ENCODE measurements around the gene SLC2A2. TPM values are rescaled to one million over a fixed set of nuclear protein-coding genes. Genes with fewer than 3 reads are reported as not detected.

The SLC2A2 gene
- total and polyA plus RNA-seq, 2 donors (not counting 1 experiment from before 2014, with no cell fraction given) = not detected

- H4K20me1 ChIP-seq (ENCODE audit: control insufficient read depth, extremely low read depth, insufficient read depth, low read length) = no peaks in the 10 kb centered on the region
- H3K79me2 ChIP-seq (ENCODE audit: control insufficient read depth, insufficient read depth, low read length) = no peaks in the 10 kb centered on the region
- no peak overlapping the region for H3K4me2 ChIP-seq (ENCODE audit: extremely low read depth, insufficient read depth, low read length)
- H3K9me3 ChIP-seq (ENCODE audit: control insufficient read depth, insufficient read depth, low read depth, low read length) = no peaks in the 10 kb centered on the region
- no peak overlapping the region for H3K4me3 ChIP-seq (replicated peaks in 1 of 4; ENCODE audit: control extremely low read depth in 1 of 4, insufficient read depth in 1 of 4, low read depth in 3 of 4, low read length in 4 of 4)
- no peak overlapping the region for H3K27ac ChIP-seq (ENCODE audit: insufficient read depth, low read length)
- DNase-seq (ENCODE audit: low read depth in 2 of 2) = peak in 1 of 2 donors; percentile 75
- no peak overlapping the region for H3K9ac ChIP-seq (ENCODE audit: insufficient read depth, low read length)
- no peak for TF ChIP-seq EZH2 (IDR thresholded peaks at IDR 0.05; ENCODE audit: low read length, missing control alignments)
- no peak for TF ChIP-seq CTCF (conservative IDR thresholded peaks at IDR 0.05 in 1 of 2, IDR thresholded peaks at IDR 0.05 in 1 of 2; ENCODE audit: low read depth in 1 of 2, low read length in 2 of 2)
- peaks cover 2% of the 10 kb centered on the region for H3K4me1 ChIP-seq (ENCODE audit: control insufficient read depth, extremely low read depth, insufficient read depth, low read length)
- H2AFZ ChIP-seq (ENCODE audit: low read length) = no peak overlapping the region
- H3K36me3 ChIP-seq (ENCODE audit: control insufficient read depth, insufficient read depth, low read length) = no peaks in the 10 kb centered on the region
- no peaks in the 10 kb centered on the region for H3K27me3 ChIP-seq (ENCODE audit: control insufficient read depth, insufficient read depth, low read length)
These were observed 20.9 kb downstream of the SLC2A2 start for GRCh38 chr3:171005648-171006047.

GRCh38 chr3:171001957-171002694, 24.4 kb downstream of the SLC2A2 start:
- H3K27me3 ChIP-seq (ENCODE audit: control insufficient read depth, insufficient read depth, low read length) = no peaks in the 10 kb centered on the region
- TF ChIP-seq EZH2 (IDR thresholded peaks at IDR 0.05; ENCODE audit: low read length, missing control alignments) (no peak), CTCF (conservative IDR thresholded peaks at IDR 0.05 in 1 of 2, IDR thresholded peaks at IDR 0.05 in 1 of 2; ENCODE audit: low read depth in 1 of 2, low read length in 2 of 2) (no peak)
- H3K4me2 ChIP-seq (ENCODE audit: extremely low read depth, insufficient read depth, low read length) = no peak overlapping the region
- no peak overlapping the region for H3K9ac ChIP-seq (ENCODE audit: insufficient read depth, low read length)
- peaks cover 11% of the 10 kb centered on the region for H3K4me1 ChIP-seq (ENCODE audit: control insufficient read depth, extremely low read depth, insufficient read depth, low read length)
- no peaks in the 10 kb centered on the region for H3K79me2 ChIP-seq (ENCODE audit: control insufficient read depth, insufficient read depth, low read length)
- no peak overlapping the region for H3K4me3 ChIP-seq (replicated peaks in 1 of 4; ENCODE audit: control extremely low read depth in 1 of 4, insufficient read depth in 1 of 4, low read depth in 3 of 4, low read length in 4 of 4)
- H4K20me1 ChIP-seq (ENCODE audit: control insufficient read depth, extremely low read depth, insufficient read depth, low read length) = no peaks in the 10 kb centered on the region
- no peaks in the 10 kb centered on the region for H3K36me3 ChIP-seq (ENCODE audit: control insufficient read depth, insufficient read depth, low read length)
- peak; percentile 38 to 68 for DNase-seq (ENCODE audit: low read depth in 2 of 2)
- H3K27ac ChIP-seq (ENCODE audit: insufficient read depth, low read length) = no peak overlapping the region
- H3K9me3 ChIP-seq (ENCODE audit: control insufficient read depth, insufficient read depth, low read depth, low read length) = no peaks in the 10 kb centered on the region
- H2AFZ ChIP-seq (ENCODE audit: low read length) = no peak overlapping the region

- TF ChIP-seq CTCF (conservative IDR thresholded peaks at IDR 0.05 in 1 of 2, IDR thresholded peaks at IDR 0.05 in 1 of 2; ENCODE audit: low read depth in 1 of 2, low read length in 2 of 2) (no peak), EZH2 (IDR thresholded peaks at IDR 0.05; ENCODE audit: low read length, missing control alignments) (no peak)
- H3K27ac ChIP-seq (ENCODE audit: insufficient read depth, low read length) = no peak overlapping the region
- no peak for DNase-seq (ENCODE audit: low read depth in 2 of 2)
These were observed 25.1 kb downstream of the SLC2A2 start for GRCh38 chr3:171001250-171001893.

More at GRCh38 chr3:171001250-171001893, 25.1 kb downstream of the SLC2A2 start:
- Histone ChIP-seq H3K4me1 (ENCODE audit: control insufficient read depth, extremely low read depth, insufficient read depth, low read length) (peaks cover 11% of the 10 kb centered on the region), H3K4me3 (replicated peaks in 1 of 4; ENCODE audit: control extremely low read depth in 1 of 4, insufficient read depth in 1 of 4, low read depth in 3 of 4, low read length in 4 of 4) (no peak overlapping the region), H3K36me3 (ENCODE audit: control insufficient read depth, insufficient read depth, low read length) (no peaks in the 10 kb centered on the region), H3K79me2 (ENCODE audit: control insufficient read depth, insufficient read depth, low read length) (no peaks in the 10 kb centered on the region), H2AFZ (ENCODE audit: low read length) (no peak overlapping the region), H3K9ac (ENCODE audit: insufficient read depth, low read length) (no peak overlapping the region), H3K4me2 (ENCODE audit: extremely low read depth, insufficient read depth, low read length) (no peak overlapping the region), H3K9me3 (ENCODE audit: control insufficient read depth, insufficient read depth, low read depth, low read length) (no peaks in the 10 kb centered on the region), H4K20me1 (ENCODE audit: control insufficient read depth, extremely low read depth, insufficient read depth, low read length) (no peaks in the 10 kb centered on the region), H3K27me3 (ENCODE audit: control insufficient read depth, insufficient read depth, low read length) (no peaks in the 10 kb centered on the region)
